Measurements from ENCODE around the gene ZNF771.

ZNF771 gene

DNA sequence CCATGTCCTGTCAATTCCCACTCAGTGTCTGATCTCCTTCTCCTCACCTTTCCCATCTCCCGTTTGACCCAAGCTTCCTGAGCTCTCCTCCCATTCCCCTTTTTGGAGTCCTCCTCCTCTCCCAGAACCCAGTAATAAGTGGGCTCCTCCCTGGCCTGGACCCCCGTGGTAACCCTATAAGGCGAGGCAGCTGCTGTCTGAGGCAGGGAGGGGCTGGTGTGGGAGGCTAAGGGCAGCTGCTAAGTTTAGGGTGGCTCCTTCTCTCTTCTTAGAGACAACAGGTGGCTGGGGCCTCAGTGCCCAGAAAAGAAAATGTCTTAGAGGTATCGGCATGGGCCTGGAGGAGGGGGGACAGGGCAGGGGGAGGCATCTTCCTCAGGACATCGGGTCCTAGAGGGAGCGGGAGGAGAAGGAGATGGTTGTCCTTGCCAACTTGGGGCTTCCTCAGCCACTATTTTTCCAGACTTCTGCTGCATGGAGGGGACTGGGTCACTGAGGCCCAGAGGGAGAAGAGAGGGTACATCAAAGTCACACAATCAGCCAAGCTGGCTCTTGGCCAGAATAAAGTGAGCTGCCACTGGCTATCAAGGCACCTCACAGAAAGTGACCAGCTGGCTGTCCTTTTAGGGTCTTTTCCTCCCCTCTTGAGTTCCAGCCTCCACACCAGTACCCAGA, 35.2 kb upstream of the ZNF771 start:
- Histone ChIP-seq H3K9me3 (ENCODE audit: insufficient read depth, low read length) (no peaks in the 10 kb centered on the region), H3K4me3 (ENCODE audit: low read length) (peak overlapping the region; percentile 83), H3K27me3 (ENCODE audit: low read depth, low read length) (no peaks in the 10 kb centered on the region), H2AFZ (ENCODE audit: low read depth, low read length) (peak overlapping the region; percentile 17; the same call in 1 of the 2 replicates), H3K4me1 (ENCODE audit: low read length) (peaks cover 33% of the 10 kb centered on the region), H3K79me2 (ENCODE audit: low read length) (peaks cover 29% of the 10 kb centered on the region), H3K36me3 (replicated peaks; ENCODE audit: low read depth, low read length) (no peaks in the 10 kb centered on the region), H3K9ac (ENCODE audit: low read length) (peak overlapping the region; percentile 86), H3K27ac (ENCODE audit: low read length) (no peak overlapping the region), H3K4me2 (ENCODE audit: low read length) (peak overlapping the region; percentile 97), H4K20me1 (ENCODE audit: insufficient read depth, low read length) (peaks cover 23% of the 10 kb centered on the region)
- no peak for TF ChIP-seq EZH2phosphoT487 (IDR thresholded peaks at IDR 0.05; ENCODE audit: low read depth)
- TF ChIP-seq, protein P1, sequence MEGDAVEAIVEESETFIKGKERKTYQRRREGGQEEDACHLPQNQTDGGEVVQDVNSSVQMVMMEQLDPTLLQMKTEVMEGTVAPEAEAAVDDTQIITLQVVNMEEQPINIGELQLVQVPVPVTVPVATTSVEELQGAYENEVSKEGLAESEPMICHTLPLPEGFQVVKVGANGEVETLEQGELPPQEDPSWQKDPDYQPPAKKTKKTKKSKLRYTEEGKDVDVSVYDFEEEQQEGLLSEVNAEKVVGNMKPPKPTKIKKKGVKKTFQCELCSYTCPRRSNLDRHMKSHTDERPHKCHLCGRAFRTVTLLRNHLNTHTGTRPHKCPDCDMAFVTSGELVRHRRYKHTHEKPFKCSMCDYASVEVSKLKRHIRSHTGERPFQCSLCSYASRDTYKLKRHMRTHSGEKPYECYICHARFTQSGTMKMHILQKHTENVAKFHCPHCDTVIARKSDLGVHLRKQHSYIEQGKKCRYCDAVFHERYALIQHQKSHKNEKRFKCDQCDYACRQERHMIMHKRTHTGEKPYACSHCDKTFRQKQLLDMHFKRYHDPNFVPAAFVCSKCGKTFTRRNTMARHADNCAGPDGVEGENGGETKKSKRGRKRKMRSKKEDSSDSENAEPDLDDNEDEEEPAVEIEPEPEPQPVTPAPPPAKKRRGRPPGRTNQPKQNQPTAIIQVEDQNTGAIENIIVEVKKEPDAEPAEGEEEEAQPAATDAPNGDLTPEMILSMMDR (IDR thresholded peaks at IDR 0.05; ENCODE audit: low read depth, low read length): no peak

DNA sequence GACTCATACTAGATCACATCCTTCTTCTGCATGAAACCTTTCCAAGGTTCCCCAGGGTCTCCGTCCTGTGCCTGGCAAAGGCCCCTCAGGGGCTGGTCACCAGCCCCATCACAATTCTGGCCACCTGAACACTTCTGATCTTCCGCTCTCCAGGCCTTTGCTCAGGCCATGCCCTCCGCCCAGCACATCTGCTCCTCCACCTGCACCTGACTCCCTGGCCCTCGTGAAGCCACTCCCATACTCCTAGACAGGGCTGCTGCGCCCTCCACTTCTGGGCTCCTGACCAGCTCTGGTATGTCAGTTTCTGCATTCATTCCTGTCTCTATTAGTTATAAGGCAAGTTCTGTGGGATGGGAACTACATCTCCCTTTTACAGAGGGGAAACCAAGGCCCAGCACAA, 34.7 kb upstream of the ZNF771 start:
- no peak overlapping the region for H3K27ac ChIP-seq (ENCODE audit: low read length)
- no peak overlapping the region for H3K4me2 ChIP-seq (ENCODE audit: low read length)
- no peak overlapping the region for H3K9ac ChIP-seq (ENCODE audit: low read length)

DNA sequence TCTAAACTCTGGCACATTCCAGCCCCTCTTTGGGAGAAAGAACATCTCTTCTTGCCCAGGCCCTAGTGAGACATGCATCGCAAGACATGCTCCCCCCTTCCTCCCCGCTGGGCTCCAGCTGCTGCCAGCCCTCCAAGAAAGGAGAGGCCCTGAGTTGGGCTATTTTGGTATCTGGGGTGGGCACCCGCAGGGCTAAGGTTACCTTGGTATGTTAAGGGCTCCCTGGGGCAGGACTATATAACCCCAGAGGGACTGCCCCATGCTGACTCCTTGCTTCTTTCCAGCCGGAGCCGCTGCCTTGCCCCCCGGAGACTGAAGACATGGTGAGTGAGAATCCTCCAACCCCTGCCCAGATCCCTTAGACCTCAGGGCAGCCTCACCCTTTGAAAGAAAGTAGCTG, 32.9 kb upstream of the ZNF771 start, which contains the start of gene MYL11:
Gene MYL11, plus strand, starts transcription at position 265 of the 400 bp plus-strand sequence. Its CDS starts 56 bp downstream, at position 321.
- no peak for TF ChIP-seq EZH2phosphoT487 (IDR thresholded peaks at IDR 0.05; ENCODE audit: low read depth)
- TF ChIP-seq, protein P1 (IDR thresholded peaks at IDR 0.05; ENCODE audit: low read depth, low read length): no peak
- Histone ChIP-seq H3K27me3 (ENCODE audit: low read depth, low read length) (no peaks in the 10 kb centered on the region), H3K9ac (ENCODE audit: low read length) (no peak within 1 kb of the TSS), H4K20me1 (ENCODE audit: insufficient read depth, low read length) (no peaks in the 10 kb centered on the region), H2AFZ (ENCODE audit: low read depth, low read length) (no peak within 1 kb of the TSS), H3K9me3 (ENCODE audit: insufficient read depth, low read length) (no peaks in the 10 kb centered on the region), H3K4me2 (ENCODE audit: low read length) (no peak within 1 kb of the TSS), H3K4me1 (ENCODE audit: low read length) (peaks cover 21% of the 10 kb centered on the region), H3K4me3 (ENCODE audit: low read length) (no peak within 1 kb of the TSS), H3K36me3 (replicated peaks; ENCODE audit: low read depth, low read length) (no peaks in the 10 kb centered on the region), H3K79me2 (ENCODE audit: low read length) (peaks cover 10% of the 10 kb centered on the region), H3K27ac (ENCODE audit: low read length) (no peak within 1 kb of the TSS)

More for the DNA sequence above, 34.7 kb upstream of the ZNF771 start:
- TF ChIP-seq, protein P1 (IDR thresholded peaks at IDR 0.05; ENCODE audit: low read depth, low read length): no peak
- no peak for TF ChIP-seq EZH2phosphoT487 (IDR thresholded peaks at IDR 0.05; ENCODE audit: low read depth)
- Histone ChIP-seq H3K9me3 (ENCODE audit: insufficient read depth, low read length) (no peaks in the 10 kb centered on the region), H3K79me2 (ENCODE audit: low read length) (peaks cover 23% of the 10 kb centered on the region), H3K4me1 (ENCODE audit: low read length) (peaks cover 31% of the 10 kb centered on the region), H3K36me3 (replicated peaks; ENCODE audit: low read depth, low read length) (no peaks in the 10 kb centered on the region), H2AFZ (ENCODE audit: low read depth, low read length) (no peak overlapping the region), H4K20me1 (ENCODE audit: insufficient read depth, low read length) (peaks cover 18% of the 10 kb centered on the region), H3K27me3 (ENCODE audit: low read depth, low read length) (no peaks in the 10 kb centered on the region), H3K4me3 (ENCODE audit: low read length) (no peak overlapping the region)

DNA sequence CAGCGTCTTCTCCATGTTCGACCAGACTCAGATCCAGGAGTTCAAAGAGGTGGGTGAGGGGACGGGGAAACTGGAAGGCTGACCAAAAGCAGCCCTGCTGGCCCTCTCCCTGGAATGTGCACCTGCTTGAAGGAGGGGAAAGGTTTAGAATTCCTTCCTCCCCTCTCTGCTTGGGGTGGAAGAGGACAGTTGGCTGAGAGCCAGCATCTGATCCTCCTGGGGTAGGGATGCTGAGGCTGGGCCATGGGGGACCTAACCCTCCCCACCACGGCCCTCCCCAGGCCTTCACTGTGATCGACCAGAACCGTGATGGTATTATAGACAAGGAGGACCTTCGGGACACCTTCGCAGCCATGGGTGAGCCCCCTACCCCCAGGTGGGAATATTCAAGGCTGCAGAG, 31.5 kb upstream of the ZNF771 start:
- Histone ChIP-seq H3K36me3 (replicated peaks; ENCODE audit: low read depth, low read length) (peaks cover 5% of the 10 kb centered on the region), H3K4me3 (ENCODE audit: low read length) (no peak overlapping the region), H3K4me1 (ENCODE audit: low read length) (peaks cover 21% of the 10 kb centered on the region), H3K79me2 (ENCODE audit: low read length) (peaks cover 9% of the 10 kb centered on the region; the same call in 1 of the 2 replicates), H3K9me3 (ENCODE audit: insufficient read depth, low read length) (no peaks in the 10 kb centered on the region), H4K20me1 (ENCODE audit: insufficient read depth, low read length) (no peaks in the 10 kb centered on the region), H3K27me3 (ENCODE audit: low read depth, low read length) (no peaks in the 10 kb centered on the region), H2AFZ (ENCODE audit: low read depth, low read length) (no peak overlapping the region), H3K9ac (ENCODE audit: low read length) (no peak overlapping the region), H3K4me2 (ENCODE audit: low read length) (no peak overlapping the region), H3K27ac (ENCODE audit: low read length) (no peak overlapping the region)
- TF ChIP-seq, protein P1 (IDR thresholded peaks at IDR 0.05; ENCODE audit: low read depth, low read length): no peak
- TF ChIP-seq EZH2phosphoT487 (IDR thresholded peaks at IDR 0.05; ENCODE audit: low read depth): no peak

Measured in OCI-LY3 (cell line).